ENCODE data around the gene ING5.

GRCh38 chr2:241708879-241709278 is 7.0 kb downstream of the ING5 start:
- no peak for TF ChIP-seq CTCF (IDR thresholded peaks at IDR 0.05; ENCODE audit: low read depth, low read length)
- TF ChIP-seq, protein P1, sequence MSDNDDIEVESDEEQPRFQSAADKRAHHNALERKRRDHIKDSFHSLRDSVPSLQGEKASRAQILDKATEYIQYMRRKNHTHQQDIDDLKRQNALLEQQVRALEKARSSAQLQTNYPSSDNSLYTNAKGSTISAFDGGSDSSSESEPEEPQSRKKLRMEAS (IDR thresholded peaks at IDR 0.05; ENCODE audit: low read depth, low read length), result no peak

Measured in NB4 (cell line).